ENCODE data around the gene ABCG2. TPM values are rescaled to one million over a fixed set of nuclear protein-coding genes. Genes with fewer than 3 reads are reported as not detected.

Gene ABCG2
- polyA plus RNA-seq, 1 experiment: 0.45 TPM

DNA sequence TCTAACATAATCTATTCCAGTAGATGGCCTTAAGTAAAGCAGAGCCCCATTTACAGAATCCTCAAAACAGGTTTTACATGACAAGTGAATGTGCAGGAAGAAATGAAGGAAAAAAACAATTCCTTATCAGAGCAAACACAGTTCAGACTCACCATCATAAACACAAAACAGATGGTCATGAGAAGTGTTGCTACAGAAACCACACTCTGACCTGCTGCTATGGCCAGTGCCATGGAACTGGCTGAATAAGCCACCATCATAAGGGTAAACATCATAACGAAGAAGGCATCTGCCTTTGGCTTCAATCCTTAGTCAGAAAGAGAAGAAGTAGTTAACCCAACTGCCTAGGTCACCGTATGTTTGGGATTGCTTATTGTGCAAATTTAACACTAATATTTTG, 61.1 kb downstream of the ABCG2 start:
- POLR2A ChIA-PET: no interaction called here
- peak; percentile 33 for DNase-seq (ENCODE audit: low read depth)
- no peaks in the 10 kb centered on the region; the same call in 1 of the 2 replicates for H3K27me3 ChIP-seq (ENCODE audit: control insufficient read depth, insufficient read depth, low read length)
- no peak overlapping the region for H3K4me3 ChIP-seq (ENCODE audit: low read depth, low read length)
- CTCF ChIA-PET: no interaction called here
- H3K36me3 ChIP-seq (ENCODE audit: control insufficient read depth, insufficient read depth, low read length): no peaks in the 10 kb centered on the region
- TF ChIP-seq, protein P1, sequence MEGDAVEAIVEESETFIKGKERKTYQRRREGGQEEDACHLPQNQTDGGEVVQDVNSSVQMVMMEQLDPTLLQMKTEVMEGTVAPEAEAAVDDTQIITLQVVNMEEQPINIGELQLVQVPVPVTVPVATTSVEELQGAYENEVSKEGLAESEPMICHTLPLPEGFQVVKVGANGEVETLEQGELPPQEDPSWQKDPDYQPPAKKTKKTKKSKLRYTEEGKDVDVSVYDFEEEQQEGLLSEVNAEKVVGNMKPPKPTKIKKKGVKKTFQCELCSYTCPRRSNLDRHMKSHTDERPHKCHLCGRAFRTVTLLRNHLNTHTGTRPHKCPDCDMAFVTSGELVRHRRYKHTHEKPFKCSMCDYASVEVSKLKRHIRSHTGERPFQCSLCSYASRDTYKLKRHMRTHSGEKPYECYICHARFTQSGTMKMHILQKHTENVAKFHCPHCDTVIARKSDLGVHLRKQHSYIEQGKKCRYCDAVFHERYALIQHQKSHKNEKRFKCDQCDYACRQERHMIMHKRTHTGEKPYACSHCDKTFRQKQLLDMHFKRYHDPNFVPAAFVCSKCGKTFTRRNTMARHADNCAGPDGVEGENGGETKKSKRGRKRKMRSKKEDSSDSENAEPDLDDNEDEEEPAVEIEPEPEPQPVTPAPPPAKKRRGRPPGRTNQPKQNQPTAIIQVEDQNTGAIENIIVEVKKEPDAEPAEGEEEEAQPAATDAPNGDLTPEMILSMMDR (IDR thresholded peaks at IDR 0.05; ENCODE audit: insufficient read depth, low read depth, low read length): no peak

DNA sequence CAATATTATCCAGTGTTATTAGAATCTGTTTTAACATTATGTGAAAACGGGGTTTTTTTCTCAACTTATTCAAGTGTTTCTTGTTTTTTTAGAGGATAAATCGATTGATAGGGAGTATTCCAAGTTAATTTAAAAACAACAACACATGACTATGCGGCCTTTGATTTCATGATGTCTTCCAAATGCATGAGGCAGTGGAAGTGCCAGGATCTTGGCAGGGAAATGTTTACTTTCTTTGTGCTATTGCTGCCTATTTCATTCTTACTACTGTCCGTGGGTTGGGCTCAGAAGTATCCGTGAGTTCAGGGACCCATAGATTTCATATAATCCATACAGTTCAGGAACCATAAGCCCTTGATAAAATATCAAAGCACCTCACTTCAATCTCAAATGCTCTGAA, 64.6 kb downstream of the ABCG2 start:
- DNase-seq (ENCODE audit: low read depth): no peak
- CTCF ChIA-PET: no interaction called here
- H3K27me3 ChIP-seq (ENCODE audit: control insufficient read depth, insufficient read depth, low read length): no peaks in the 10 kb centered on the region; the same call in 1 of the 2 replicates
- no peaks in the 10 kb centered on the region for H3K36me3 ChIP-seq (ENCODE audit: control insufficient read depth, insufficient read depth, low read length)
- POLR2A ChIA-PET: no interaction called here
- TF ChIP-seq, protein P1 (IDR thresholded peaks at IDR 0.05; ENCODE audit: insufficient read depth, low read depth, low read length): no peak
- H3K4me3 ChIP-seq (ENCODE audit: low read depth, low read length): no peak overlapping the region

DNA sequence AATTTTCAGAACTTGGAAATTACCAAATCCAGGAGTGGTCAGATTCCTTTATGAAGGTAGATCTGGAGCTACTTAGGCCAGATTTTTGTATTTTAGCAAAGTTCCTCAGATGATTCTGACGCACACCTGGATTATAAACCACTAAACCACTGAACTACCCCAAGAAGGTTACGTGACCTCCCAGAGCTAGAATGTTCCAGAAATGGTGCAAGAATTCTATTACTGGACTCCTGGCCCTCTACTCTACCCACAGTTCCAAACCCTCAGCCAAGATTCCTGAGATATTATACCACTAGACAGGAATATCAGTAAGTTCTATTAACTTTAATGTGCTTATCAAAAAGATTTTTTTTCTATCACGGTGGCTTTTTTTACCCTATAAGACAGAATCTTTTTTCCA, 67.1 kb downstream of the ABCG2 start:
- Histone ChIP-seq H3K36me3 (ENCODE audit: control insufficient read depth, insufficient read depth, low read length) (no peaks in the 10 kb centered on the region), H3K27me3 (ENCODE audit: control insufficient read depth, insufficient read depth, low read length) (peaks cover 1% of the 10 kb centered on the region; the same call in 1 of the 2 replicates), H3K4me3 (ENCODE audit: low read depth, low read length) (no peak overlapping the region)
- TF ChIP-seq, protein P1 (IDR thresholded peaks at IDR 0.05; ENCODE audit: insufficient read depth, low read depth, low read length): no peak
- DNase-seq (ENCODE audit: low read depth): no peak
- CTCF ChIA-PET: interaction anchor here (1.2 kb wide), 1 partner anchor 87 kb away, joined by 3 read pairs; no protein-coding TSS in a partner anchor
- POLR2A ChIA-PET: no interaction called here

DNA sequence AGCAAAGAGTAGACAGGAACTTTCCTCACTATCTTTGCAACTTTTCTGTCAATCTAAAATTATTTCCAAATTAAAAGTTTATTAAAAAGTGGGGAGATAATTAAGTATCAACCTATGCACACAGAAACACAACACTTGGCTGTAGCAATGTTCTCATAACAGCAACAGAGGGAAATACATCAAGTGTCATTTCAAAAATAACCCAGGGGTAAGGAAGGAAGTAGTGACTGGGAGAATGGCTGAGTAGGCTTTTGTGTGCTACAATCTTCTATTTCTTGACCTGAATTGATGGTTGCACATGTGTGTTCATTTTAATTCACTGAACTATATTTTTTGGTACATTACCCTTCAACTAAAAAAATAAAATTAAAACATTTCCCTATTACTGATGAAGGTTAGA, 67.5 kb downstream of the ABCG2 start:
- Histone ChIP-seq H3K27me3 (ENCODE audit: control insufficient read depth, insufficient read depth, low read length) (0 out of 2 replicates have a peak, but pooled peaks cover 1% of the 10 kb centered on the region), H3K36me3 (ENCODE audit: control insufficient read depth, insufficient read depth, low read length) (no peaks in the 10 kb centered on the region), H3K4me3 (ENCODE audit: low read depth, low read length) (no peak overlapping the region)
- no peak for DNase-seq (ENCODE audit: low read depth)
- ChIA-PET CTCF (interaction anchor here (1.2 kb wide), 1 partner anchor 87 kb away, joined by 3 read pairs; no protein-coding TSS in a partner anchor), POLR2A (no interaction called here)
- TF ChIP-seq, protein P1 (IDR thresholded peaks at IDR 0.05; ENCODE audit: insufficient read depth, low read depth, low read length): no peak

DNA sequence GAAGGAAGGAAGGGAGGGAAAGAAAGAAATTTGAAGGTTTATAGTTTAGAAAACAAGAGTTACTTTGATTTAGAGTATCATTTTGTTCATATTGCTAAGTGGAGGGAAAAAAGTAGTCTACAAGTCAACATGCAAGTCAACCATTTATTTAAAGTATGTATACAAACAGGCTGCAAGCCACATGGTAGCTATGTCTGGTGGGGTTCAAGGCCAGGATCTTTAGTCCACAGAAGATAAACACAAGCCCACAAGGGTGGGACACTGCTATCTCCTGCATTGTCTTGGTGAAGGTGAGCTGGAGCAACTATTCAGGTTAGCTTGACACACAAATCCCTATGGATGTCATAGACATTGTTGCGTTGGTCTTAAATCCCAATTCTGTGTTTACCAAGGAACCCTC, 71.4 kb downstream of the ABCG2 start:
- no peak for DNase-seq (ENCODE audit: low read depth)
- ChIA-PET CTCF (no interaction called here), POLR2A (no interaction called here)

More for the DNA sequence above, 71.4 kb downstream of the ABCG2 start:
- H3K27me3 ChIP-seq (ENCODE audit: control insufficient read depth, insufficient read depth, low read length): 0 out of 2 replicates have a peak, but pooled peaks cover 1% of the 10 kb centered on the region
- TF ChIP-seq, protein P1 (IDR thresholded peaks at IDR 0.05; ENCODE audit: insufficient read depth, low read depth, low read length): no peak
- no peak overlapping the region for H3K4me3 ChIP-seq (ENCODE audit: low read depth, low read length)
- no peaks in the 10 kb centered on the region for H3K36me3 ChIP-seq (ENCODE audit: control insufficient read depth, insufficient read depth, low read length)

Measured in BJ (cell line).